ENCODE results near the gene GTF3C5.

Gene GTF3C5

GRCh38 chr9:133098104-133098754, 67.4 kb downstream of the GTF3C5 start:
- DNase-seq = no peak

- no peak for DNase-seq
Measured at GRCh38 chr9:133098871-133099270, 68.1 kb downstream of the GTF3C5 start.

- no peak for DNase-seq
Measured at GRCh38 chr9:133099726-133100505, 69.1 kb downstream of the GTF3C5 start.

- no peak for DNase-seq
Measured at GRCh38 chr9:133100506-133101355, 69.9 kb downstream of the GTF3C5 start.

- no peak for DNase-seq
Measured at GRCh38 chr9:133101356-133102189, 70.8 kb downstream of the GTF3C5 start.

GRCh38 chr9:133102190-133103021, 71.6 kb downstream of the GTF3C5 start:
- no peak for DNase-seq

- DNase-seq = peak; percentile 27
Measured at GRCh38 chr9:133103183-133103986, 72.6 kb downstream of the GTF3C5 start.

GRCh38 chr9:133103987-133104505, 73.2 kb downstream of the GTF3C5 start:
- DNase-seq = no peak

- no peak for DNase-seq
Measured at GRCh38 chr9:133104718-133105460, 74.1 kb downstream of the GTF3C5 start.

- DNase-seq = no peak
Measured at GRCh38 chr9:133105461-133105770, 74.6 kb downstream of the GTF3C5 start.

GRCh38 chr9:133106511-133107244, 75.9 kb downstream of the GTF3C5 start:
- DNase-seq = no peak

- no peak for DNase-seq
Measured at GRCh38 chr9:133107245-133107722, 76.5 kb downstream of the GTF3C5 start.

Measured in kidney glomerular epithelial cell (primary cell).